Measurements from ENCODE around the gene ZBTB48.

The ZBTB48 gene

GRCh38 chr1:6614019-6614928 is 34.5 kb downstream of the ZBTB48 start:
- DNase-seq = peak; percentile 71

GRCh38 chr1:6614929-6615785 is 35.4 kb downstream of the ZBTB48 start:
- peak; percentile 40 for DNase-seq

- no peak for DNase-seq
These were observed 39.3 kb downstream of the ZBTB48 start for GRCh38 chr1:6619045-6619444.

GRCh38 chr1:6621429-6622391 is 41.9 kb downstream of the ZBTB48 start:
- no peak for DNase-seq

- DNase-seq = no peak
These were observed 42.8 kb downstream of the ZBTB48 start for GRCh38 chr1:6622396-6623152.

GRCh38 chr1:6623269-6623965 is 43.6 kb downstream of the ZBTB48 start:
- no peak for DNase-seq

GRCh38 chr1:6624710-6625583 is 45.2 kb downstream of the ZBTB48 start, which contains the start of gene THAP3:
TSS of gene THAP3 (plus strand) at chr1:6624868. CDS start at chr1:6625219, 351 bp downstream.
- DNase-seq = peak; percentile 91

- DNase-seq = no peak
These were observed 45.9 kb downstream of the ZBTB48 start for GRCh38 chr1:6625584-6626149.

- DNase-seq = no peak
These were observed 47.2 kb downstream of the ZBTB48 start for GRCh38 chr1:6627031-6627430.

GRCh38 chr1:6627841-6628545 is 48.2 kb downstream of the ZBTB48 start:
- DNase-seq = no peak

GRCh38 chr1:6628971-6629479 is 49.2 kb downstream of the ZBTB48 start:
- no peak for DNase-seq

GRCh38 chr1:6630027-6630426 is 50.2 kb downstream of the ZBTB48 start:
- no peak for DNase-seq

- DNase-seq = no peak
These were observed 51.3 kb downstream of the ZBTB48 start for GRCh38 chr1:6631058-6631457.

- no peak for DNase-seq
These were observed 53.1 kb downstream of the ZBTB48 start for GRCh38 chr1:6632588-6633514.

GRCh38 chr1:6634371-6635052 is 54.7 kb downstream of the ZBTB48 start:
- peak; percentile 55 for DNase-seq

- no peak for DNase-seq
These were observed 55.5 kb downstream of the ZBTB48 start for GRCh38 chr1:6635161-6635909.
